ENCODE results near the gene MYLK.

DNA sequence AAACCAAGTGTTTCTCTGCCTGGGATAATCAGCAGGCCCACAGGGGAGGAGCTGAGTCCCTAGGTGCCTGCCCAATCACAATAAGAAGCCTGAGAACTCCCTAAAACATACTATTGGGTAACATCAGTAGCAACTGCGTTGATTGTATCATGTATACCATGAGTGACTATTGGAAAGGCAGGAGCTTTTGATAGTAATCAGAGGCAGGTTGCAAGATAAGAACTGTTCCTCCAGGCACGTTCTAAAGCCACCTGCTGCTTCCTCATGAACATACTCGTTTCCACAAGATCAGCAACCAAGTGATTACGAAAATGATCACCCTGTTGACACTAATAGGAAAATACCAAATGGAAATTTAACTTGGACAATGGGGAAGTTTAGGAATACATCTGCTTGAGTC lies 6.7 kb downstream of the MYLK start:
- TF ChIP-seq, protein P1, sequence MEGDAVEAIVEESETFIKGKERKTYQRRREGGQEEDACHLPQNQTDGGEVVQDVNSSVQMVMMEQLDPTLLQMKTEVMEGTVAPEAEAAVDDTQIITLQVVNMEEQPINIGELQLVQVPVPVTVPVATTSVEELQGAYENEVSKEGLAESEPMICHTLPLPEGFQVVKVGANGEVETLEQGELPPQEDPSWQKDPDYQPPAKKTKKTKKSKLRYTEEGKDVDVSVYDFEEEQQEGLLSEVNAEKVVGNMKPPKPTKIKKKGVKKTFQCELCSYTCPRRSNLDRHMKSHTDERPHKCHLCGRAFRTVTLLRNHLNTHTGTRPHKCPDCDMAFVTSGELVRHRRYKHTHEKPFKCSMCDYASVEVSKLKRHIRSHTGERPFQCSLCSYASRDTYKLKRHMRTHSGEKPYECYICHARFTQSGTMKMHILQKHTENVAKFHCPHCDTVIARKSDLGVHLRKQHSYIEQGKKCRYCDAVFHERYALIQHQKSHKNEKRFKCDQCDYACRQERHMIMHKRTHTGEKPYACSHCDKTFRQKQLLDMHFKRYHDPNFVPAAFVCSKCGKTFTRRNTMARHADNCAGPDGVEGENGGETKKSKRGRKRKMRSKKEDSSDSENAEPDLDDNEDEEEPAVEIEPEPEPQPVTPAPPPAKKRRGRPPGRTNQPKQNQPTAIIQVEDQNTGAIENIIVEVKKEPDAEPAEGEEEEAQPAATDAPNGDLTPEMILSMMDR (IDR thresholded peaks at IDR 0.05) = no peak
- no peak for TF ChIP-seq POLR2AphosphoS5 (IDR thresholded peaks at IDR 0.05)
- no peak for TF ChIP-seq POLR2A (IDR thresholded peaks at IDR 0.05)

Measured in suprapubic skin (tissue), 4 donors.